EL (cell line): Measurements from ENCODE around the gene CRB2.
"Not testable (repeated sequence)": the region's sequence is repeated elsewhere in the genome, so short reads cannot be mapped to it uniquely, and the experiment has no call there.

ENCODE experiments used
- DNase-seq: peaks from one replicate; pipeline ENCODE4 v3.0.0-alpha.2; 2016

CRB2 gene

DNA sequence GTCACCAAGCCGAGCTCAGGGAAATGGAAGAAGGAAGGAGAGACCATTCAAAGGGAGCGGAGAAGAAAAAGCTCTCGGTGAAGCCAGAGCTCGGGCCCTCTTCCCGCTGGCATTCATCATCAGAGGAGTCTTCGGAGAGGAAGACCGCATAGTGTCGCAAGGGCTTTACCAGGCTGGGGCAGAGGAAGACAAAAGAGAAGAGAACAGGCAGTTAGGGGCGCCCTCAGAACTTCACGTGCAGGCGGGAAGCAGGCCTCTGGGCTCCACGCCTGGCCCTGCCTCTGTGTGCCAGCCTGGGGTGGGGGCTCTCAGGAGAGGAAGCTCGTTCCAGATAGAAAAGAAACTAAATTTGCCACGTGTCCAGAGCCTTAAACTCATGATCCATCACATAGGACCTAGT lies 31.7 kb downstream of the CRB2 start:
- no peak for DNase-seq

DNA sequence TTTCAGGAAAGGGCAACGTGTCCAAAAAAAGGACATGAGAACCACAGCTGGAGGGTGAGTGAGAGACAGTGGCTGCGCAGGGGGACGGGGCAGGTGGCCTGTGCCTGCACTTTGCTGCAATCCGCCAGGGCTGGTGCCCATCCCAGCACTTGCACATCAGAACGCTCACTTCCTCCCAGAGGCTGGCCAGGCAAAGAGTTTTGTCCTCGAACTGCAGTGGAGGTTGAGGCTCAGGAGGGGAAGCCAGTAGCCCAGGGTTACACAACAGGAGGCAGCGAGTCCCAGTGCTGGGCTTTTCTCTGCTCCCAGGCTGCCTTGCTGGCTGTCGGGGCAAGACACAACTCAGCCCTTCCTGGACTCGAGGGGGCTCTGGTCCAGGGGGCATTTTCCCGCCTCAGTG lies 33.1 kb downstream of the CRB2 start:
- no peak for DNase-seq

DNA sequence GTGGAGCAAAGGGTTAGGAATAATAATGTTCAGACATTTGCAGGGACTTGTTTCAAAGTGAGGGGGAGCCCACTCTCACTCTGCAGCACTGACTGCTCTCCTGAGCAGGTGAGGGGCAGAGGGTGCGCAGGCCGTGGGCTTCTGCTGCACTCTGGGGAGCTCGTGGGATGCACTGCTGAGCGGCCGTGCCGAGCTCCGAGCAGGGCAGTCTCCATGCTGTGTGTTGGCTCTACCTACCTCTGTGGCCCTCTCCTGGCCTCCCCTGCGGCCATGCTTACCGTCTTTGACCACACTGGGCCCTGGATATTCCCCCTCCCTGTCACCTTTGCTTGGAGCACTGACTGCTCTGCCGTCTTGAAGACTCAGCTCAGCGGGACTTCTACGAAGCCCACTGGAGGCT lies 33.7 kb downstream of the CRB2 start:
- no peak for DNase-seq

DNA sequence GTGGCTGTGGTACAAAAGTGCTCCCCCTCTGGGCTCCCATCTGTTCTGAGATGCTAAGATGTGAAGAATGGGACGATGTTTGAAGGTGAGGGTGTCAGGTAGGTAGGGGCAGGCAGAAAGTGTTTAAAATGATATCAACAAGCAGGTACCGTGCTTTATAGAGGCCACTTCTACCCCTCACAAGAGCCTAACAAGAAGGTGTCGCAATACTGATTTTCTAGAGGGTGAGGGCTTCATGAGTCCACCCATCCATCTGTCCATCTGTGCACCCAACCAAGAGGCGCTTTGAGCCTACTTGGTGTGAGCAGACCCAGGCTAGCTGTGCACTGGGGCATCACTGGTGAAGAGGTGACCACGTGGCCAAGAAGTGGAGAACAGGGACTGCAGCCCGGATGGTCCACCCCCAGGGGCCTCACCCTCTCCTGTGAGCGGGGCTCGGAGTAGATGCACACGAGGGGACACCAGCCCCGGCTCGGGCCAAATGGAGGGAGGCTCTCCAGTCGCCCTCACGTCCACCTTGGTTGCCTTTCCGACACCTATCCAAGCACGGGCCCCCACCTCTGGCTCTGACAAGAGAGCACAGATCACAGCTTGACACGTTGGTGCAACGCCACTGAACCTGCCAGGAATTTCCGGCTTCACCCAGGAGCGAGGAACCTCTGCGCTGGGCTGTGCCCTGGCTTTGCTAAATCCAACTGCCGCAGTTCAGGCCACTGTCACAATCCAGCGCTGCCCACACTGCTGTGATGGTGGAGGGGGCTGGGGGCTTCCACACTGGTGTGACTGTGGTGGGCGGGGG lies 34.5 kb downstream of the CRB2 start:
- DNase-seq, result no peak

DNA sequence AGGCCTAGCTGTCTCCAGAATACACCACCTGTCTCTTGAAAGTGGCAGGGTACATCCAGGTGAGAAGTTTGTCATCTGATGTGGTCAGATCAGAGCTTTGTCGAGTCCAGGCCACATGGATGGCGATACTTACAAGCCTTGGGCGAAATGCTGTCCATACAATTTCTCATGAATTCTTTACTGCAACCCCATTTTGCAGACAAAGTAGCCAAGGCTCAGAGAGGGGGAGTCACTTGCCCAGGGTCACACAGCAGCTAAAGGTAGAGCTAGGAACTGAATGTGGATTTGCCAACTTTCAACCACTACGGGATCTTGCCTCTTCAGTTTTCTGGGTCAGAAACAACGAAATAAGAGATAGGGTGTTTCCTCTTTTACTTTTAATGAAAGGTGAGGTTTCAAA lies 35.2 kb downstream of the CRB2 start:
- DNase-seq, result no peak

DNA sequence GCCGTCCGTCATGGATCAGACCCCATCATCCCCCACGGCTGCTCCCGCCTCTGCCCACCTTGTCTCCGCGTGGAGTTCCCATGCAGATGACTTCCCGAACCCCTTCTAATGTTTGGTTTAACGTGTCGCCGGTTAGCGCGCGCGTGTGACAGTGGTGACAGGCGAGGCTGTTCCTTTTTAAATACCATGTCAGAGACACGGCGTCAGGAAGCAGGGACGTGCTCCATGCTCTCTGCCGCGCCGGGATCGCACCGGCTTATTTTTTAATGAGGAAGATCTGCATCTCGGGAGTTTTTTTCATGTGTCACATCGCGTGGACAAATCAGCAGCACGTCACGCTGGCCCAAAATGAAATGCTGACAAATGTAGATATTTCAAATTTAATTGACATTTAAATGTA lies 35.9 kb downstream of the CRB2 start:
- DNase-seq, result no peak

DNA sequence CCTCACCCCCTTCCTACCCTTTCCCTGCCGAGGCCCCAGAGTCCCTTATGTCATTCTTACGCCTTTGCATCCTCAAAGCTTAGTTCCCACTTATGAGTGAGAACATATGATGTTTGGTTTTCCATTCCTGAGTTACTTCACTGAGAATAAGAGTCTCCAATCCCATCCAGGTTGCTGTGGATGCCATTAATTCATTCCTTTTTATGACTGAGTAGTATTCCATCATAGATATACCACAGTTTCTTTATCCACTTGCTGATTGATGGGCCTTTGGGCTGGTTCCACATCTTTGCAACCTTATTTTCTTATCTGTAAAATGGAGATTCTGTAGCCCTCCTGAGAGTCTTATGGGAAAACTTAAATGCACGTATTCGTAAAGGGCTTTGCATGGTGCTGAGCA lies 36.8 kb downstream of the CRB2 start:
- no peak for DNase-seq

DNA sequence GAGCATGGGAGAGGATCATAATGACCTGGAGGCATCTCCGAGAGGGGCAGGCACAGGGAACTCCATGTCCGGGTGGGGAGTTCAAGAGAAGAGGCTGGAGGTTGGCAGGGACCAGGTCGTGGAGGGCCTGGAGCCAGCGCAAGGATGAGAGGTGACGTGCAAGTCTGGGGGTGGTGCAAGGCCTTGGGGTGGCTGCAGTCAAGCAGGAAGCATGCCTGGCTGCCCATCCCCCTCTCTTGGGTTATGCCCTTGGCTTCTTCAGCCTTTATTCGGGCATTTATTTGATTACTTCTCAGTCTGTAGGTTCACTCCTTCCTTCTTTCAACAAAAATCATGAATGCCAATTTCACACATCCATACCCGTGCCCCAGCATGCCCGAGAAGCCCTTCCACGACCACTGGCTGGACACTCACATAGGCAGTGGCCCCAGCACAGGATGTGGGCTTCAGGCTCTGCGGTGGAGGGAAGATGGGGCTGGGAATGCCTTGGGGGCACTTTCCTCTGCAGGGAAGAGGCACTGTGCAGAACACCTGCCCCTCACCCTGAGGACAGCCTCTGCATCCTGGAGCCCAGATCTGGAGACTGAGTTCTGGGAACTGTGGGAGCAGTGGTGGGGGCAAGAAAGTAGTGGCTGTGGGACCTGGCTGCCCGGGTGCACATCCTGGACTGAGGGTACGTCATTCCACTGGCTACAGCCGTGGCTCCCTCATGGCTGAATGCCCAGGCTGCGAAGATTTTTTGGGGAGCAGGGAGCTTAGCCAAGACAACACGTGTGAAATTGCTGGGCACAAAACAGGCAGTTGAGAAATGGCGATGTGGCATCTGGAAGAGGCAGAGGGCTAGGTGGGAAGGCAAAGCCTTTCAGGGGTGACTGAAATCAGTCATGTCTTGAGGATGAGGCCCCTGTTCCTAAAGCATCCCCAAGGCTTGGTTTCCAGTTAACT lies 38.6 kb downstream of the CRB2 start:
- no peak for DNase-seq

DNA sequence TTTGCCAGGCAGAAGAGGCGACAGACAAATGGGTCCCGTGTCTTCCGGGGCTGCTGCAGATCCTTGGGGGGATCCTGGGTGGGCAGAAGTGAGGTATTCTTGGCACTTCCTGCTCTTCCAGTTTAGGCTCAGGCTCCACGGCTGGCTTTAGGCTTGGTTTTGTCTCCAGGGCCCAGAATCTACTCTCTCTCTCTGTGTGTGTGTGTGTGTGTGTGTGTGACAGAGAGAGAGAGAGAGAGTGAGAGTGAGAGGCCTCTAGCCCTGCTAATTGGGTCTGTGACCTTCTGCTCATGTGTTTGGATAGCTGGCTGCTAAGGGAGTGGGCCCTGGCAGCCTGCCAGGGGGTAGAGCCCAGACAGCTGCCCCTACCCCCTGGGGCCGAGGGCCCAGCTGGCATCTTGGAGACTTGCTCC lies 39.3 kb downstream of the CRB2 start:
- DNase-seq, result no peak

DNA sequence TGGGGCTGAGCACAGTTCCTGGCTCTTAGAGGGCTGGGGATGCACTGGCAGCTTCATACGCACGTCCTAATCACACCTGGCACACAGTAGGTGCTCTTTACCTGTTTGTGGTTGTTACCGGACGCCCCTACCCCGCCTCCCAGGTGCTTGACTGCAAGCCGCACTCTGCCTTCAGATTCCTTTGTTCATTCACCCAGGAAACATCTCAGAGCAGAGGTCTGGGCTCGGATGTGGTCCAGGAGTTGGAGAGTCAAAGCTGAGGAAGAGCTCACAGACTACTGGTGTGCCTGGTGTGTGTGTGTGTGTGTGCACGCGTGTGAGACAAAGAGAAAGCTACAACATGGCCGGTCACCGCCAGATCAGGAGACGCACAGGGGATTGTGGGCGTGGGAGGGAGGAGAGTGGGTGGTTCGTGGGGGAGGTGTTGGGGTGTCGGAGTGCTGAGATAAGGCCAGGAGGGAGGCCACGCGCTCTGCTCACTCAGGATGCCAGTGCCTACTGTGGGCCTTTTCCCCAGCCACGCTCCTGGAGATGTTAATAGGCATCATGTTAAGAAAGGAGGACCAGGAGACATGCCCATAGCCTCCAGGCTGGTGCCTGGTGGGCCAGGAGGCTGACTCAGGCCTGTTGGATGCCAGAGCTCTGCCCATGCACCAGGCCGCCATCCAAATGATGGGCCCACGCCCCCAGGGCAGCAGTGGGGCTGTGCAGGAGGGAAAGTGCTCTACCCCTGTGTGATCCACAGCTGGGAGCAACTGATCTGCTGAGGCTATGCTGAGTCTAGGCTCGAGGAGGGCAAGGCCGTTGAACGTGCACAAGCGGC lies 39.9 kb downstream of the CRB2 start:
- DNase-seq, result no peak

DNA sequence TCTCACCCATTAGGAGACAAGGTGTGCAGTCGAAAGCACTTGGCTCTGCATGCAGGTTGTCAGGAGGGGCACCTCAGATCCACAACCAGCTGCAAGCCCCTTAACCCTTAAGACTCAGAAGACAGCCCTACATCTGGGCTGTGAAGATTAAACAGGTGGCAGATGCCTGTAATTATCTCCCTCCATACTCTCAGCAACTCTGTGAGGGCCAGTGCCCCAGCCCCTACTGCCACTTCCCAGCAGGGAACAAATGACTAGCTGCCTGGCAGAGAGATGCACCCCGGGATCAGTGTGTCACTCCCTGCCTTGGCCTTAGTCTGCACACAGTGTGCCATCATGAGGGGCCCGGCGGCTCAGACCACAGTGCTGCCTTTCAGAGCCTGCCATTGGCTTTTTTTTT lies 42.0 kb downstream of the CRB2 start:
- no peak for DNase-seq

DNA sequence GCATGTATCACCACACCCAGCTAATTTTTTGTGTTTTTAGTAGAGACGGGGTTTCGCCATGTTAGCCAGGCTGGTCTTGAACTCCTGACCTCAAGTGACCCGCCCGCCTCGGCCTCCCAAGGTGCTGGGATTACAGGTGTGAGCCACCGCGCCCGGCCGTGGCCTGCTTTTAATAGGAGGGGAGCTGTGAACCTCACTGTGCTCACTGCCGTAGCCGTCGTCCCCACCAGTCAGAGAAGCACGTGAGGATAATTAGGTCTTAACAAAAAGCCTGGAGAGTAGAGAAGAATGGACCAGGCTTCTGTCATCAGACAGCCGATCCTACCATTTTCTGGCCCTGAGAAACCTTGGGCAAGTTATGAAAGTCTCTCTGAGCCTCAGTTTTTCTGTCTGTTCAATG lies 42.9 kb downstream of the CRB2 start:
- not testable (repeated sequence) for DNase-seq

DNA sequence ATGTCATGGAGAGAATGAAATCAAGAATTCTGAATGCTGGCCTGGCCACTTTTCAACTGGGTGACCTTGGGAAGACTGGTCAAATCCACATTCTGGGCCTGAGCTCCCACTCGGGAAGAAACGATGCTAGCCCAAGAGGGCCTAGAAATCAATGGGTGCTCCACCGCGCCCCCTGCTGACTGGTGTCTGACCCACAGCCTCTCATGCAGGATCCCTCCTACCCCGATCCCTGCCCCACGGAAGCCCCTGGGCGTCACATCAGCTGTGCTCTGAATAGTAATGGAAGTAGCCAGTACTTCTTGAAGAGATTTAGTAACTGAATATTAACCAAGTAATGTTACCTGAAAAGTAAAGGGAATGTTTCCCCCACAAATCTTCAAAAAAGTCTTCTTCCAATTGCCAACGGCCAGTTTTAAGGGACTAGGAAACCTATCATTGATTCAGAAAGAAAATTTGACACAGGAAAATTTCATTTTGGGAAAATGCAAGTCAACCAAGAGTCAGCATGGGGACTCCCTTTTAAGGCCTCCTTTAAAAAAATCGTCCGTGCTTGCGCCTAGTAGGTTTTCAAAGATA lies 43.9 kb downstream of the CRB2 start:
- no peak for DNase-seq

DNA sequence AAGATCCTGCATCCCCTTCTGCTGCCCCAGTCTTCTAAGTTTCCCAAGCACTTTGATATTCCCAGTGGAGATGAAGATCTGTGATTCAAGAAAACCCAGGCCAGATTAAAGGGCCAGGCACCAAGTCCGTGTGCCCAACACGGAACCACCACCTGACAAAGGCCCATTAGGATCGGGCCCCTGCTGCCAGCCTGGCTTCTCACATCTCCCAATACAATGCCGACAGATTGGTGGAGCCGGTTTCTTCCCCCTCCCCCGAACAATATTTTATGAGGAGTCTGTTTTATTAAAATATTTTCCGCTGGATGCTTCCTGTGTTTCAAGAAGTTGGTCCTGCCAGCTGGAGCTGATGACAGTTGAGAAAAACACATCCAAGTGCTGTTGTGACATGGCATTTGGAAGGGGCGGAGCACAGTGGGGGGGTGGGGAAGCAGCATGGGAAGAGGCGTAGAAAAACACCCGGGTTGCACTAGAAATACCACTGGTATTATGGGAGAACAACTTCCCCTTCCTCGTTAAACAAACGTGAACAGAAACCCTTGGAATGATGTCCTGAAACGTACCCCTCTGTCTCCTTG lies 45.0 kb downstream of the CRB2 start:
- DNase-seq, result no peak

DNA sequence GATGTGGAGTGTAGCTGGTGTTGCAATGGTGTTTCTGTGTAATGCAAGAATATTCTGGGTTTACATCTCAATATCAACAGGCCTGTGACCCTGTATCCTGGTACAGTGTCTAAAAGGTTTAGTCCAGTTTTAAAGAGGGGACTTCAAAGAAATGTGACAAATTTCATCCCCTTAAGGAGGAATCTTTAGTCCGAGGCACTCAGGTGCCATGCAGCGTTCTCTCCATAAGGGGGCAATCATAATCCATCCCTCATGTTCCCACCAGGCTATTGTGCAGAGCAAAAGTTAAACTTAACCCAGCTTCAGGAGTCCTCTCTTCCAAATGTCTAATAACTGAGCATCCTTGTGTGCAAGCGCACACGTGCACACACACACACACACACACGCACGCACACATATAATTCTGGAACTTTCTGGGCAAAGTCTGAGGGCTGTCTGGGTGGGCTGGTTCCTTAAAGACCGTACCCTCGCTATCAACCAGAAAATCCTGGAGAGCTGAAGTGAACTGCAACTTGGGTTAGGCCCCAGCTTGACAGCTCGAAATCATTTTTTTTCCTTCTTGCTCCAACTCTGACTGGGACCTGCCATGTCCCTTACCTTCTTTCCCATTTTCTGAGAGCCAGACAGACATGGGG lies 46.0 kb downstream of the CRB2 start:
- DNase-seq, result peak; percentile 42

DNA sequence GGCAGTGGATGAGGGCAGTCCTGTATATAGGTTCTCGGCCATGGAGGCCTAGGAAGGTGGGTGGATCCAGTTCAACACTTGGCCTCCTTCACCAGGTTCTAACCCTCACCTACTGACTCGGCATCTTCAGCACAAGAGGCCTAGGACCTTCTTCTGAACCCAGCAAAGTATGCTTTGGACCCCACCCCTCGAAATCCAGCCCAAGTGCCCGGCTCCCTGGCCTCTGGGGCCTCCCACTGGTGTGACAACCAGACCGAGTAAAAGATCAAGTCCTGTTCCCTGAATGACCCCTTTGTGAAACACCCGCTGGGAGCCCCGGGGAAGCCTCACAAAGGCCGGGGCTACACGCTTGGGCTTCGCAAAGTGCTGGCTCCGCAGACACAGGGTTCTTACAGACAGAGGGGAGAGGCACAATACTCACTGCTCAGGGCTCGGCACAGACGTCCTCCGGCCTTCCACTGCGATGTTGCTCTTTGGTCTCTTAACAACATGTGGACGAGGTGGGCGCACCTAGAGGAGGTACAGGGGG lies 47.0 kb downstream of the CRB2 start:
- no peak for DNase-seq

DNA sequence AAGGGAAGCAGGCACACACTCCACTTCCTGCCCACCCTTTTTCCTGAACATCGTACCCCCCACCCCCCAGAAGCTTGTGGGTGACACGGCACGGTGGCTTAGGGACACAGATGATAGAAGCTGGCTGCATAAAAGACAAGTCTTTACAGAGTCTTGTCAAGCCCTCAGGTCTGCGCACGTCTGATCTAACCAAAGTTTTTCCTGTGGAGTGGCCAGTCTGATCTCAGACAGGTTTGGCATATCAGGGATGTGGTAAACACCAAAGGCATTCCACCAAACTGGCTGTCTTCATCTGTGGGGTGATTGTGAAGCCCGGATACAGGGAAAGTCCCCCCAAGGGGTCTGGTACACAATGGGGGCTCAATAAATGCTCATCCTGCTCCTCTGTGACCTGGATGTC lies 50.0 kb downstream of the CRB2 start:
- no peak for DNase-seq

DNA sequence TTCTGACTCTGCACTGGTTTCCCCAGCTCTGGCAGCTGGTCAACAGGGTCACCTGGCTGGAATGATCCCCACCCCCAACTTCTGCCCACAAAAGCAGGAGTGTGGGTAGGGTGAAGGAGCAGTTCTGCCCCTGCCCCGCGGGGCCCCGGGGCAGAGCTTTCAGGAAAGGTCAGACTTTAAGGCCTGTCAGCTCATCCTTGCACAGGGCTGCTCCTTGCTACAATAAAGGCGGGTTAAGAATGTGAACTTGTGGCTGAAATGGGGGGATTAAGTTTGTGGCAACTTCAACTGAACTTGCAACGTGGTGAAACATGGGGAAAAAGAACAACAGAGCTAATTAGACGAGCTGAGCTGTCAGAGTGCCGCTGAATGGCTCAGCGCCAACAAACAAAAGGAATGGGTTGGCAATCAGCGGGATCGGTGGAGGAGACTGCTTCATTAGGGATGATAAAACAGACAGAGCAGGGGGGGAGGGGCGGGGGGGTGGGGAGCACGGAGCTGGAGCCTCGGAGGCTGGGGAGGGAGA lies 50.8 kb downstream of the CRB2 start:
- no peak for DNase-seq

DNA sequence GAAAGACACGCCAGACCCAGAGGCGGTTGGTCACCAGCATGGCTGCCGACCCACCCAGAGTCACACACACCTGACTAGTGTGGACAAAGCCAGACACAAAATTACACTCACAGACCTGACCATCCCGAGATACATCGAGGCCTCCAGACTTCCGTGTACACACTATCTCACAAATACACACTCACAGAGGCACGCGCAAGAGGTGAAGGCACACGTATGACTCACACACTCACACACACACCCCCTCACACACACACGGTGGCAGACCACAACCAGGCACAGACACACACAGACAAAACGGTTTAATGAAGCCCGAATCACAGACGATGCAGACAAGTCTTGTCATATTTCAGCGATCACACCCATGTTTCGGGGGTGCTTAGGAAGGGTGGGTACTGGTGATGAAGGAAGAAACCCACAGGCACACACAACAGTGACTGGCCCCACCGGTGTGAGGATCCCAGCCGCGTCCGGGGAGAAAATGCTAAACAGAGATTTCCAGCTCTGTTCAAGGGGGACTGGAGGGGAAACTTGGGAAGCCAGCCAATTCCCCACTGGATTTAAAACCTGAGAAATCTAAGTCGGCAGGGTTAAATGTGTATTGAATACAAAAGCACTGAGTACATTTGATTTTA lies 51.3 kb downstream of the CRB2 start:
- no peak for DNase-seq

DNA sequence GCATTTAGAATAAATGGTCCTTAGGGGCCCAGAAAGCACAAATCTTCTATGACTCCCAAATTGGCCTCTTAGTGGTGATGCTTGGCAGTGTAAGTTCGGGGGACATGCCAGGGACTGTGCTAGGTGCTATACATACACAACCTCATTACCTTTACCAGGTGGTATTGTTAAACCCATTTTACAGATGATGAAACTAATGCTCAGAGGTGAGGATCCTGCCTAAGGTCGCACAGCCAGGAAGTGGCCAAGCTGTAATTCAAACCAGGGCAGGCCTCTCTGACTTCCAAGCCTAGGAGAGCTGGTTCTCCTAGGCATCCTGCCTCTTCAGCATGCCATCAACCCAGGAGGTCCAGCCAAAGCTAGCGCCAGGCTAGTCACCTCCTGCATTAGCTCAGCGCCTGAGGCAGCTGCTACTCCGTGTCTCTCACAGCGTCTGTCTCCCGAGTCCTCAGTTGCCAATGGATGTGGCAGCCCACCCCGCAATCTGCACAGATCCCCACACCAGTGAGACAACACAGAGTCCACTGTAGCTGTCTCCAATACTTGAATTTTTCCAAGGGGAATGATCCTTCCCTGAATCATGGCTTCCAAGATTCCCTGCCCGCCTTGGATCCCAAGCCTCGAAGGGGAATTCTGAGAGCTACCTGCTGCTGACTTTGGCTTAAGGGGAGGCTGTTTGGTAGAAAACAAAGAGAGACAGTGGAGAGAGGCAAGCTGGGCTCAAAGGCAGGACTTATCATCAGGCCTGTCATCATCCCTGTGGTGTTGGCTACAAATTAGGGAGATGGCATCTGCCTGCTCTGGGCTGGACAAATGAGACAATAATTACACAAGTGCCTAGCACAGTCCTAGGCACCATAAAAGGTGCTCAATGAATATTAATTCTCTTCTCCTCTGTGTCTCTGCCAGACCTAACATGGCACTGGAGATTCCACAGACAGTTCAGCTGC lies 52.6 kb downstream of the CRB2 start:
- DNase-seq, result no peak
